Neural cell (in vitro differentiated cells): Measurements from ENCODE around the gene CBFA2T3. TPM values are rescaled to one million over a fixed set of nuclear protein-coding genes. Genes with fewer than 3 reads are reported as not detected.

Experiments used
- H2AFZ ChIP-seq: fragments of 200-600, 300-800 bp; sonication (generic), shearing (Covaris generic); 2 replicates; pipeline ENCODE4 v1.6.0; 2014; ENCODE audit warnings: low read depth, mild to moderate bottlenecking, antibody characterized with exemption, low read length, moderate library complexity
- H3F3A ChIP-seq: fragments of 200-600 bp; shearing (Covaris generic); 2 replicates; pipeline ENCODE4 v1.6.1; 2016; ENCODE audit warnings: mild to moderate bottlenecking, moderate library complexity, mixed read lengths, antibody characterized with exemption, low read length; ENCODE audit not compliant: insufficient read depth, poor library complexity, severe bottlenecking
- H3K27ac ChIP-seq: fragments of 200-600, 300-800 bp; sonication (generic), shearing (Covaris generic); 2 replicates; pipeline ENCODE4 v1.5.1; 2014; ENCODE audit warnings: mild to moderate bottlenecking, low read length, moderate library complexity
- H3K27me3 ChIP-seq: fragments of 300-800, 200-600 bp; sonication (generic), shearing (Covaris generic); 2 replicates; pipeline ENCODE4 v1.6.0; 2014; ENCODE audit warnings: mild to moderate bottlenecking, low read depth, low read length, moderate library complexity; ENCODE audit not compliant: insufficient read depth
- H3K36me3 ChIP-seq: fragments of 300-800, 200-600 bp; sonication (generic), shearing (Covaris generic); 2 replicates; pipeline ENCODE4 v1.5.1; 2014; ENCODE audit warnings: mild to moderate bottlenecking, antibody characterized with exemption, low read length, moderate library complexity; ENCODE audit not compliant: insufficient read depth
- H3K4me2 ChIP-seq: fragments of 300-800, 200-600 bp; sonication (generic), shearing (Covaris generic); 2 replicates; pipeline ENCODE4 v1.6.0; 2014; ENCODE audit warnings: mild to moderate bottlenecking, low read length
- H3K4me3 ChIP-seq: fragments of 300-800, 200-600 bp; sonication (generic), shearing (Covaris generic); 2 replicates; pipeline ENCODE4 v1.5.1; 2014; ENCODE audit warnings: mild to moderate bottlenecking, low read length, moderate library complexity
- H3K79me2 ChIP-seq: fragments of 200-600 bp; shearing (Covaris generic); replicated peaks from 2 replicates; pipeline ENCODE4 v1.6.0; 2014; ENCODE audit warnings: mild to moderate bottlenecking, low read length, moderate library complexity; ENCODE audit not compliant: insufficient read depth
- H3K9ac ChIP-seq: fragments of 300-800, 200-600 bp; sonication (generic), shearing (Covaris generic); 2 replicates; pipeline ENCODE4 v1.6.1; 2016; ENCODE audit warnings: mild to moderate bottlenecking, low read length, mixed read lengths
- H3K9me2 ChIP-seq: fragments of 200-600 bp; shearing (Covaris generic); 2 replicates; pipeline ENCODE4 v1.6.1; 2016; ENCODE audit warnings: mild to moderate bottlenecking, low read length, mixed read lengths; ENCODE audit not compliant: insufficient read depth
- H3K9me3 ChIP-seq: fragments of 200-600, 300-800 bp; sonication (generic), shearing (Covaris generic); 2 replicates; pipeline ENCODE4 v1.6.1; 2016; ENCODE audit warnings: mild to moderate bottlenecking, mixed run types, low read length, moderate library complexity, mixed read lengths
- H4K20me1 ChIP-seq: fragments of 200-600 bp; shearing (Covaris generic); 2 replicates; pipeline ENCODE4 v1.6.1; 2016; ENCODE audit warnings: mild to moderate bottlenecking, mixed run types; ENCODE audit not compliant: insufficient read depth
- CTCF ChIP-seq: fragments of 450-650 bp; IDR thresholded peaks from 2 replicates; pipeline ENCODE4 v1.5.1; 2014; ENCODE audit warnings: antibody characterized with exemption, mild to moderate bottlenecking, moderate library complexity; ENCODE audit not compliant: poor library complexity, severe bottlenecking
- EP300 ChIP-seq: fragments of 450-650 bp; conservative IDR thresholded peaks from 2 replicates; pipeline ENCODE4 v1.6.1; 2014; ENCODE audit warnings: antibody characterized with exemption, mild to moderate bottlenecking, moderate library complexity; ENCODE audit not compliant: poor library complexity, severe bottlenecking
- EZH2 ChIP-seq: fragments of 200-600, 300-800 bp; shearing (Covaris generic), sonication (generic); IDR thresholded peaks from 2 replicates; pipeline ENCODE4 v1.6.1; 2014; ENCODE audit warnings: antibody characterized with exemption, low read length, borderline replicate concordance, mild to moderate bottlenecking; ENCODE audit not compliant: insufficient read depth, poor library complexity, severe bottlenecking
- MXI1 ChIP-seq: fragments of 450-650 bp; conservative IDR thresholded peaks from 2 replicates; pipeline ENCODE4 v1.6.1; 2014; ENCODE audit warnings: antibody characterized with exemption, mild to moderate bottlenecking; ENCODE audit not compliant: poor library complexity, severe bottlenecking
- POLR2AphosphoS5 ChIP-seq: IDR thresholded peaks from 2 replicates; pipeline ENCODE4 v1.6.1; 2012
- RAD21 ChIP-seq: fragments of 450-650 bp; conservative IDR thresholded peaks from 2 replicates; pipeline ENCODE4 v1.6.1; 2014; ENCODE audit warnings: antibody characterized with exemption, mild to moderate bottlenecking, moderate library complexity
- SMC3 ChIP-seq: fragments of 450-650 bp; conservative IDR thresholded peaks from 2 replicates; pipeline ENCODE4 v1.6.1; 2014; ENCODE audit warnings: antibody characterized with exemption, mild to moderate bottlenecking, moderate library complexity; ENCODE audit not compliant: poor library complexity
- TAF1 ChIP-seq: IDR thresholded peaks from 2 replicates; pipeline ENCODE4 v1.6.1; 2012; ENCODE audit warnings: low read depth
- polyA plus RNA-seq: library from polyadenylated mRNA; depleted of rRNA; stranded (reverse); fragments of >200 nt; gene quantifications from 2 replicates; pipeline ENCODE4 v1.2.3, GENCODE V29; 2014
- TF ChIP-seq, protein P1 (sequence below): IDR thresholded peaks from 2 replicates; pipeline ENCODE4 v1.6.1; 2012; ENCODE audit warnings: borderline replicate concordance

Gene CBFA2T3
- polyA plus RNA-seq, 1 donor from 2014 or later: 2.1 TPM

DNA sequence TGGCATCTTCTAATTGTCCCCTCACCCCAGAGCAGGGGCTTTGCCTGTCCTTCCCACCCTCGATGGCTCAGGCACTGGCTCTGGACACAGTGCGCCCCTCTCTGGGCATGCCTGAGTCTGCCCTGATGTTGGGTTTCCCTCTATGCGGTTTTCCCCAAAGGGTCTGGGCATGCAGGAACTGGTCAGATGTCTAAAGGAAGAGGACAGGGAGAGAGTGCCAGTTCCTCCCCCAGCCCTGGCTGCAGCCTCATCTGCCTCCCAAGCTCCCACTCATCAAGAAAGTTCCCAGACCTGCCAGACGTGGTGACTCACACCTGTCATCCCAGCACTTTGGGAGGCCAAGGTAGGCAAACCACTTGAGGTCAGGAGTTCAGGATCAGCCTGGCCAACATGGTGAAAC is 69.2 kb downstream of the CBFA2T3 start:
- TF ChIP-seq, protein P1, sequence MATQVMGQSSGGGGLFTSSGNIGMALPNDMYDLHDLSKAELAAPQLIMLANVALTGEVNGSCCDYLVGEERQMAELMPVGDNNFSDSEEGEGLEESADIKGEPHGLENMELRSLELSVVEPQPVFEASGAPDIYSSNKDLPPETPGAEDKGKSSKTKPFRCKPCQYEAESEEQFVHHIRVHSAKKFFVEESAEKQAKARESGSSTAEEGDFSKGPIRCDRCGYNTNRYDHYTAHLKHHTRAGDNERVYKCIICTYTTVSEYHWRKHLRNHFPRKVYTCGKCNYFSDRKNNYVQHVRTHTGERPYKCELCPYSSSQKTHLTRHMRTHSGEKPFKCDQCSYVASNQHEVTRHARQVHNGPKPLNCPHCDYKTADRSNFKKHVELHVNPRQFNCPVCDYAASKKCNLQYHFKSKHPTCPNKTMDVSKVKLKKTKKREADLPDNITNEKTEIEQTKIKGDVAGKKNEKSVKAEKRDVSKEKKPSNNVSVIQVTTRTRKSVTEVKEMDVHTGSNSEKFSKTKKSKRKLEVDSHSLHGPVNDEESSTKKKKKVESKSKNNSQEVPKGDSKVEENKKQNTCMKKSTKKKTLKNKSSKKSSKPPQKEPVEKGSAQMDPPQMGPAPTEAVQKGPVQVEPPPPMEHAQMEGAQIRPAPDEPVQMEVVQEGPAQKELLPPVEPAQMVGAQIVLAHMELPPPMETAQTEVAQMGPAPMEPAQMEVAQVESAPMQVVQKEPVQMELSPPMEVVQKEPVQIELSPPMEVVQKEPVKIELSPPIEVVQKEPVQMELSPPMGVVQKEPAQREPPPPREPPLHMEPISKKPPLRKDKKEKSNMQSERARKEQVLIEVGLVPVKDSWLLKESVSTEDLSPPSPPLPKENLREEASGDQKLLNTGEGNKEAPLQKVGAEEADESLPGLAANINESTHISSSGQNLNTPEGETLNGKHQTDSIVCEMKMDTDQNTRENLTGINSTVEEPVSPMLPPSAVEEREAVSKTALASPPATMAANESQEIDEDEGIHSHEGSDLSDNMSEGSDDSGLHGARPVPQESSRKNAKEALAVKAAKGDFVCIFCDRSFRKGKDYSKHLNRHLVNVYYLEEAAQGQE: no peak
- TF ChIP-seq RAD21 (no peak), POLR2AphosphoS5 (no peak), EP300 (no peak), CTCF (no peak), MXI1 (no peak)
- H3K27ac ChIP-seq: no peak overlapping the region
- no peaks in the 10 kb centered on the region for H3K9me3 ChIP-seq
- H3K4me2 ChIP-seq: no peak overlapping the region
- H3K27me3 ChIP-seq: no peaks in the 10 kb centered on the region
- no peak overlapping the region for H2AFZ ChIP-seq
- H3K9ac ChIP-seq: no peak overlapping the region
- H3F3A ChIP-seq: no peaks in the 10 kb centered on the region
- no peaks in the 10 kb centered on the region for H3K79me2 ChIP-seq
- no peak overlapping the region for H3K4me3 ChIP-seq
- H4K20me1 ChIP-seq: no peaks in the 10 kb centered on the region
- H3K36me3 ChIP-seq: no peaks in the 10 kb centered on the region
- no peaks in the 10 kb centered on the region for H3K9me2 ChIP-seq

GRCh38 chr16:88906535-88907105 is 70.4 kb downstream of the CBFA2T3 start:
- no peak overlapping the region for H3K4me3 ChIP-seq
- H3K27me3 ChIP-seq: no peaks in the 10 kb centered on the region
- no peak overlapping the region for H3K9ac ChIP-seq
- TF ChIP-seq, protein P1: no peak
- TF ChIP-seq MXI1: no peak
- TF ChIP-seq CTCF: no peak
- no peak for TF ChIP-seq POLR2AphosphoS5
- no peak for TF ChIP-seq EP300
- no peak for TF ChIP-seq RAD21
- TF ChIP-seq SMC3: no peak
- TF ChIP-seq TAF1: no peak
- no peak for TF ChIP-seq EZH2
- H3K9me3 ChIP-seq: no peaks in the 10 kb centered on the region
- no peaks in the 10 kb centered on the region for H3K36me3 ChIP-seq
- H3K9me2 ChIP-seq: no peaks in the 10 kb centered on the region
- no peaks in the 10 kb centered on the region for H3K79me2 ChIP-seq
- no peak overlapping the region for H3K27ac ChIP-seq
- H4K20me1 ChIP-seq: no peaks in the 10 kb centered on the region
- no peak overlapping the region for H2AFZ ChIP-seq
- no peak overlapping the region for H3K4me2 ChIP-seq
- no peaks in the 10 kb centered on the region for H3F3A ChIP-seq
